HG02759 (cell line): ENCODE measurements around the gene CGB5.

ENCODE experiments used
- ATAC-seq: cut with Tn5 transposase; IDR thresholded peaks from one replicate; pipeline ENCODE4 v1.9.1; 2021; ENCODE audit warnings: mild to moderate bottlenecking, moderate library complexity; ENCODE audit not compliant: unreplicated experiment

CGB5 gene

GRCh38 chr19:49085020-49085867 is 41.6 kb downstream of the CGB5 start, which contains the start of gene SNRNP70:
SNRNP70 (plus strand) TSS chr19:49085451; CDS start chr19:49086415, 964 bp downstream.
- peak; percentile 95 for ATAC-seq

- ATAC-seq = no peak
Measured at GRCh38 chr19:49085868-49086232, 42.2 kb downstream of the CGB5 start.

DNA sequence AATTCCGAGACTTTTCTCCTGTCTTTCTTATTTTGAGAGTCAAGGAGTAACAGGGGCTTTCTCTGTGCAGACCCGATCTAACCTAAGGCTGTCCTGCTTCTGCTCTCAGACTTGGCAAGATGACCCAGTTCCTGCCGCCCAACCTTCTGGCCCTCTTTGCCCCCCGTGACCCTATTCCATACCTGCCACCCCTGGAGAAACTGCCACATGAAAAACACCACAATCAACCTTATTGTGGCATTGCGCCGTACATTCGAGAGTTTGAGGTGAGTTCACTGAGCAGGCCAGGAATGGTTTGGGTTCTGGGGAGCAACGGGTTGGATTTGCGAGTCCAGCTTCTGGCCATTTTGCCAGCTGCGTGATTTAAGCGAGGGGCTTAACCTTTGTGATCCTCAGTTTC is 42.6 kb downstream of the CGB5 start:
- no peak for ATAC-seq

DNA sequence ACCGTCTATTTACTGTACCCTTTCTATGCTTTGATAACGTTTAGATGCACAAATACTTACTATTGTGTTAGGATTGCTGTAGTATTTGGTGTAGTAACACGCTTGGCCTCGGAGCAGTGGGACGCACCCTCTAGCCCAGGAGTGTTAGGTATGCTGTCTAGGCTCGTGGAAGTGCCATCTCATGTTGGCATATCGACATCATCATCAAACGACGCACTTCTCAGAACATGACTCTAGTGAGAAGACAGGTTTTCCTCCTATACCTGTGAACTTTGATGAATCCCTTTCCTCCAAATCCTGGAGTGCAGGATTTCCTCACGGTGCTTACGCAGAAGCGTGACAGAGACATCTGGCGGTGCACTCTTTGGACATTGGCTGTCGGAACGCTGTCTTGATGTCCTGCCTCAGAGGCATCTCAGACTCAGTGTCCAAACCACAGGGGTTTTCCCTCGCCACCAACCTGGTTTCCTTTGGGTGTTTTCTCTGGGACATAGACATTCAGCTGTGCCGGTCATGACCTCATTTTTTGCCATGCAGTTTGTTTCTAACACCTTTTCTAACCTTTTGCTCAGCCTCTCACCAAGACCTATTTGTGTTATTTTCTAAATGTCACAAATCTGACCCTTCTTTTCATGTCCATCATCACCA is 47.9 kb downstream of the CGB5 start:
- ATAC-seq = no peak

GRCh38 chr19:49092686-49093085 is 49.0 kb downstream of the CGB5 start:
- ATAC-seq = no peak
